Spleen (tissue), 11 donors: ENCODE data around the gene ARHGEF7. TPM values are rescaled to one million over a fixed set of nuclear protein-coding genes. Genes with fewer than 3 reads are reported as not detected.

Experiments
- DNase-seq: peaks from one replicate; pipeline ENCODE4 v3.0.0-alpha.2; 2020
- H3K27ac ChIP-seq, 8 donors: fragments of 200-600 bp; sonication (generic) in 7 of 8; 1 replicate in 4 of 8; 2 replicates in 4 of 8; pipeline versions ENCODE4 v1.5.0 to v1.8.0; 2016 to 2021; ENCODE audit warnings: inconsistent platforms in 4 of 8, mild to moderate bottlenecking in 4 of 8, moderate library complexity in 1 of 8
- H3K27me3 ChIP-seq, 7 donors: fragments of 200-600 bp; sonication (generic) in 6 of 7; replicated peaks in 1 of 7; 1 replicate in 4 of 7; 2 replicates in 3 of 7; pipeline versions ENCODE4 v1.5.0 to v1.8.0; 2016 to 2021; ENCODE audit warnings: inconsistent platforms in 3 of 7, mild to moderate bottlenecking in 1 of 7
- H3K36me3 ChIP-seq, 6 donors: fragments of 200-600 bp; sonication (generic) in 5 of 6; 1 replicate in 4 of 6; 2 replicates in 2 of 6; pipeline versions ENCODE4 v1.5.0 to v1.8.0; 2016 to 2021; ENCODE audit warnings: inconsistent platforms in 2 of 6
- H3K4me1 ChIP-seq, 6 donors: fragments of 200-600 bp; sonication (generic) in 5 of 6; 1 replicate in 3 of 6; 2 replicates in 3 of 6; pipeline versions ENCODE4 v1.5.0 to v1.8.0; 2016 to 2021; ENCODE audit warnings: inconsistent platforms in 3 of 6
- H3K4me3 ChIP-seq, 8 donors: fragments of 200-600 bp; sonication (generic) in 7 of 8; 1 replicate in 4 of 8; 2 replicates in 4 of 8; pipeline versions ENCODE4 v1.5.0 to v1.8.0; 2016 to 2021; ENCODE audit warnings: inconsistent platforms in 4 of 8, mild to moderate bottlenecking in 4 of 8, moderate library complexity in 2 of 8
- H3K9me3 ChIP-seq, 8 donors: fragments of 200-600 bp; sonication (generic) in 7 of 8; 1 replicate in 4 of 8; 2 replicates in 4 of 8; pipeline versions ENCODE4 v1.5.0 to v1.8.0; 2016 to 2021; ENCODE audit warnings: inconsistent platforms in 4 of 8
- POLR2A ChIP-seq, 3 donors: fragments of 450-650 bp; IDR thresholded peaks; one replicate each; pipeline ENCODE4 v1.5.1; 2017; ENCODE audit warnings: antibody characterized with exemption in 3 of 3, mild to moderate bottlenecking in 1 of 3
- POLR2AphosphoS5 ChIP-seq, 3 donors: sonication (generic); formaldehyde crosslinking; IDR thresholded peaks; one replicate each; pipeline ENCODE4 v1.5.1; 2017; ENCODE audit warnings: antibody characterized with exemption in 3 of 3
- WGBS, 5 donors: extraction: QIAGEN DNeasy Blood & Tissue Kit in 3 of 5; methylation state at CpG; one replicate each; pipeline versions ENCODE4 v1.1.5 to v1.1.7; 2013 to 2018; 5-methylcytosine and 5-hydroxymethylcytosine counted together
- intact Hi-C: fragments of 100-400 bp; cut with DNase I; formaldehyde crosslinking; loops from one replicate; pipeline ENCODE4 v1.15.0; 2023; ENCODE audit warnings: low total_unique reads
- polyA plus RNA-seq, 3 donors: library from polyadenylated mRNA; stranded (reverse); fragments of 200-250 nt; gene quantifications; one replicate each; pipeline ENCODE4 v1.2.1, GENCODE V29; 2013
- total RNA-seq, 7 donors: library from RNA; depleted of rRNA in 3 of 7; stranded (reverse); fragments of >200 nt in 3 of 7; fragmentation: NEBNext Ultra II Directional in 4 of 7; extraction: Animal tissue kit (Norgen Biotek cat#: 25700) in 4 of 7; gene quantifications; one replicate each; pipeline versions ENCODE4 v1.1.0 to v1.2.1, GENCODE V29; 2016 to 2021
- TF ChIP-seq, protein P1 (sequence below), 11 experiments: fragments of 200-600 bp in 7 of 11; fragments of 450-650 bp in 4 of 11; sonication (generic) in 4 of 11; IDR thresholded peaks in 8 of 11; conservative IDR thresholded peaks in 3 of 11; 1 replicate in 7 of 11; 2 replicates in 4 of 11; pipeline versions ENCODE4 v1.4.0 to v1.8.0; 2016 to 2021; ENCODE audit warnings: antibody characterized with exemption in 11 of 11, inconsistent platforms in 4 of 11, mild to moderate bottlenecking in 1 of 11
- donor health status: healthy with polysubstance abuse.
- donor health status: DM: no; HTN: no; CAD: no; lungs with moderate emphysema.
- donor health status: DM: no; HTN: no; CAD: no.
- donor health status: Bipolar disorder and iron deficiency.
- donor health status: healthy.
- donor health status: DM: no; HTN: no; CAD: no.
- donor health status: DM: yes; HTN: yes; CAD: no.

Gene ARHGEF7
- total and polyA plus RNA-seq, 10 donors = 18.0 to 192 (median 114) TPM

GRCh38 chr13:111204438-111205177 is 89.5 kb downstream of the ARHGEF7 start:
- Histone ChIP-seq H3K36me3 (peaks cover 0 to 29% (median 3%) of the 10 kb centered on the region in 6 donors), H3K27me3 (no peaks in the 10 kb centered on the region), H3K4me3 (peak overlapping the region in 7 of 8 donors; percentile 0 to 68 (median 32)), H3K4me1 (peaks cover 54 to 98% (median 82%) of the 10 kb centered on the region in 6 donors), H3K27ac (peak overlapping the region in 7 of 8 donors; percentile 48 to 89 (median 72)), H3K9me3 (no peaks in the 10 kb centered on the region)
- WGBS, 5 donors = 44 to 60% (median 56%) methylated on average over 16 of the region's 16 CpGs
- no peak for DNase-seq
- TF ChIP-seq POLR2A (IDR thresholded peaks at IDR 0.05) (no peak), POLR2AphosphoS5 (IDR thresholded peaks at IDR 0.05) (no peak)
- TF ChIP-seq, protein P1, sequence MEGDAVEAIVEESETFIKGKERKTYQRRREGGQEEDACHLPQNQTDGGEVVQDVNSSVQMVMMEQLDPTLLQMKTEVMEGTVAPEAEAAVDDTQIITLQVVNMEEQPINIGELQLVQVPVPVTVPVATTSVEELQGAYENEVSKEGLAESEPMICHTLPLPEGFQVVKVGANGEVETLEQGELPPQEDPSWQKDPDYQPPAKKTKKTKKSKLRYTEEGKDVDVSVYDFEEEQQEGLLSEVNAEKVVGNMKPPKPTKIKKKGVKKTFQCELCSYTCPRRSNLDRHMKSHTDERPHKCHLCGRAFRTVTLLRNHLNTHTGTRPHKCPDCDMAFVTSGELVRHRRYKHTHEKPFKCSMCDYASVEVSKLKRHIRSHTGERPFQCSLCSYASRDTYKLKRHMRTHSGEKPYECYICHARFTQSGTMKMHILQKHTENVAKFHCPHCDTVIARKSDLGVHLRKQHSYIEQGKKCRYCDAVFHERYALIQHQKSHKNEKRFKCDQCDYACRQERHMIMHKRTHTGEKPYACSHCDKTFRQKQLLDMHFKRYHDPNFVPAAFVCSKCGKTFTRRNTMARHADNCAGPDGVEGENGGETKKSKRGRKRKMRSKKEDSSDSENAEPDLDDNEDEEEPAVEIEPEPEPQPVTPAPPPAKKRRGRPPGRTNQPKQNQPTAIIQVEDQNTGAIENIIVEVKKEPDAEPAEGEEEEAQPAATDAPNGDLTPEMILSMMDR (IDR thresholded peaks at IDR 0.05 in 8 of 11, conservative IDR thresholded peaks at IDR 0.05 in 3 of 11) = no peak
- intact Hi-C loops = no loop called here

GRCh38 chr13:111206148-111206547 is 91.0 kb downstream of the ARHGEF7 start:
- Histone ChIP-seq H3K27ac (no peak overlapping the region), H3K36me3 (peaks cover 0 to 45% (median 3%) of the 10 kb centered on the region in 6 donors), H3K4me1 (peaks cover 49 to 98% (median 86%) of the 10 kb centered on the region in 6 donors), H3K27me3 (no peaks in the 10 kb centered on the region), H3K4me3 (peak overlapping the region in 1 of 8 donors; percentile 68), H3K9me3 (no peaks in the 10 kb centered on the region)
- DNase-seq = no peak
- WGBS, 5 donors = 73 to 91% (median 83%) methylated on average over 12 of the region's 12 CpGs
- intact Hi-C loops = no loop called here
- TF ChIP-seq, protein P1 (IDR thresholded peaks at IDR 0.05 in 8 of 11, conservative IDR thresholded peaks at IDR 0.05 in 3 of 11) = no peak
- TF ChIP-seq POLR2AphosphoS5 (IDR thresholded peaks at IDR 0.05) (no peak), POLR2A (IDR thresholded peaks at IDR 0.05) (no peak)

- H3K4me3 ChIP-seq = no peak overlapping the region
- 83 to 88% (median 88%) methylated on average over 9 of the region's 9 CpGs for WGBS, 5 donors
- DNase-seq = no peak
- peak overlapping the region in 4 of 8 donors; percentile 6 to 51 (median 43) for H3K27ac ChIP-seq
- H3K27me3 ChIP-seq = no peaks in the 10 kb centered on the region
- H3K36me3 ChIP-seq = peaks cover 0 to 50% (median 3%) of the 10 kb centered on the region in 6 donors
- TF ChIP-seq, protein P1 (IDR thresholded peaks at IDR 0.05 in 8 of 11, conservative IDR thresholded peaks at IDR 0.05 in 3 of 11) = no peak
- TF ChIP-seq POLR2AphosphoS5 (IDR thresholded peaks at IDR 0.05) = no peak
- intact Hi-C loops = no loop called here
- H3K9me3 ChIP-seq = no peaks in the 10 kb centered on the region
- peaks cover 27 to 98% (median 78%) of the 10 kb centered on the region in 6 donors for H3K4me1 ChIP-seq
Measured at GRCh38 chr13:111209613-111210012, 94.5 kb downstream of the ARHGEF7 start.

DNA sequence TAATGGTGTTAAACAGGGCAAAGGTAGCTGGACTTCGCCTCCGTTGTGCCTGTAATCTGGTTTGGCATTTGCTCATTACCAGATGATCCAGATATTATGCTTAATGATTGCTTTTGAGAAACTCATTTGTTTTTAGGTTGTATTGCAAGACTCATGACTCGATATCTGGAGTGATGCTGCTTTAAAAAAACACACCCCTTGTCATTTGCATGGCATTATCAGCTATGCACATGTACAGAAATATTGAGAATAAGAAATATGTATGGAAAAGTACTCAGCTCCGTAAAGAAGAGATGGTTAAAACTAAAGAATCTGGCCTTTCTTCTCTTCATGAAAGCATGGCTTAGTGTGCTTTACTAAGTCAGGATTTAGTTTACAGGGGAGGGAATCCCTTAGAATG is 95.0 kb downstream of the ARHGEF7 start:
- WGBS, 5 donors = 81 to 90% (median 88%) methylated on average over 4 of the region's 4 CpGs
- TF ChIP-seq POLR2AphosphoS5 (IDR thresholded peaks at IDR 0.05) (no peak), POLR2A (IDR thresholded peaks at IDR 0.05) (no peak)
- TF ChIP-seq, protein P1 (IDR thresholded peaks at IDR 0.05 in 8 of 11, conservative IDR thresholded peaks at IDR 0.05 in 3 of 11) = no peak
- peaks cover 25 to 98% (median 78%) of the 10 kb centered on the region in 6 donors for H3K4me1 ChIP-seq
- no peak for DNase-seq
- intact Hi-C loops = no loop called here
- no peaks in the 10 kb centered on the region for H3K9me3 ChIP-seq
- peaks cover 0 to 50% (median 3%) of the 10 kb centered on the region in 6 donors for H3K36me3 ChIP-seq
- H3K27ac ChIP-seq = peak overlapping the region in 5 of 8 donors; percentile 6 to 51 (median 43)
- H3K4me3 ChIP-seq = no peak overlapping the region
- H3K27me3 ChIP-seq = no peaks in the 10 kb centered on the region
